CD4-positive, alpha-beta T cell (primary cell): Measurements from ENCODE around the gene SOX13. TPM values are rescaled to one million over a fixed set of nuclear protein-coding genes. Genes with fewer than 3 reads are reported as not detected.

ENCODE experiments used
- ATAC-seq: fragments of 200-7000 bp; cut with Tn5 transposase; one replicate; pipeline ENCODE4 v1.10.0; 2022; ENCODE audit warnings: mild to moderate bottlenecking; ENCODE audit not compliant: poor library complexity
- CTCF ChIA-PET: fragments of 350-600 bp; sonication (Branson Sonifier 250); formaldehyde crosslinking; loops from one replicate; lab custom pipeline; 2021; ENCODE audit warnings: antibody characterized with exemption, inconsistent platforms; lab: Charles Lee
- POLR2A ChIA-PET: fragments of 350-600 bp; sonication (Branson Sonifier 250); formaldehyde crosslinking; loops from one replicate; lab custom pipeline; 2021; ENCODE audit warnings: antibody characterized with exemption, inconsistent platforms; lab: Charles Lee
- DNase-seq, 14 experiments: peaks; one replicate each; pipeline ENCODE4 v3.0.0-alpha.2; 2013 to 2020; ENCODE audit warnings: mixed read lengths in 2 of 14
- H3K27ac ChIP-seq, 2 donors: one replicate each; pipeline versions ENCODE4 v1.5.1 to v1.7.0; 2013; ENCODE audit warnings: low read length in 2 of 2, low read depth in 1 of 2, mild to moderate bottlenecking in 1 of 2
- H3K27me3 ChIP-seq, 2 experiments: 1 replicate in 1 of 2; 2 replicates in 1 of 2; pipeline versions ENCODE4 v1.6.1 to v1.7.0; 2013; ENCODE audit warnings: low read length in 2 of 2, control low read depth in 1 of 2, mild to moderate bottlenecking in 1 of 2, moderate library complexity in 1 of 2; ENCODE audit not compliant: insufficient read depth in 2 of 2, control insufficient read depth in 1 of 2
- H3K36me3 ChIP-seq: one replicate; pipeline ENCODE4 v1.6.1; 2013; ENCODE audit warnings: low read length, control low read depth; ENCODE audit not compliant: insufficient read depth
- H3K4me1 ChIP-seq: one replicate; pipeline ENCODE4 v1.6.1; 2013; ENCODE audit warnings: low read length, control low read depth; ENCODE audit not compliant: insufficient read depth
- H3K4me3 ChIP-seq: one replicate; pipeline ENCODE4 v1.5.1; 2013; ENCODE audit warnings: mild to moderate bottlenecking, low read length, moderate library complexity
- H3K9me3 ChIP-seq, 2 experiments: 1 replicate in 1 of 2; 2 replicates in 1 of 2; pipeline versions ENCODE4 v1.6.1 to v1.7.0; 2013; ENCODE audit warnings: low read length in 2 of 2, mild to moderate bottlenecking in 2 of 2, control low read depth in 1 of 2, moderate library complexity in 1 of 2; ENCODE audit not compliant: control insufficient read depth in 1 of 2, insufficient read depth in 1 of 2
- H3K27ac Mint-ChIP-seq: one replicate; pipeline ENCODE4 v1.8.0; 2020; ENCODE audit warnings: mixed read lengths
- H3K27me3 Mint-ChIP-seq: one replicate; pipeline ENCODE4 v1.8.0; 2021; ENCODE audit warnings: mixed read lengths
- H3K36me3 Mint-ChIP-seq: one replicate; pipeline ENCODE4 v1.8.0; 2021; ENCODE audit warnings: low read depth, mixed read lengths
- H3K4me1 Mint-ChIP-seq: one replicate; pipeline ENCODE4 v1.8.0; 2021; ENCODE audit warnings: low read depth, mixed read lengths
- H3K4me3 Mint-ChIP-seq: one replicate; pipeline ENCODE4 v1.8.0; 2020; ENCODE audit warnings: mild to moderate bottlenecking, mixed read lengths
- H3K9me3 Mint-ChIP-seq: one replicate; pipeline ENCODE4 v1.8.0; 2020; ENCODE audit warnings: mixed read lengths
- intact Hi-C, 2 experiments: fragments of 100-400 bp; cut with DNase I in 1 of 2; cut with micrococcal nuclease in 1 of 2; formaldehyde crosslinking; loops; one replicate each; pipeline versions ENCODE4 v1.15.1 to v1.9.0; 2023 to 2025; cut with DNase I, micrococcal nuclease
- total RNA-seq, 174 experiments: library from RNA in 2 of 174; stranded (reverse) in 2 of 174; gene quantifications; one replicate each; pipeline ENCODE4 v1.2.3 and lab custom pipeline; 2021 to 2026
- TF ChIP-seq, protein P1 (sequence below): fragments of 200-600 bp; IDR thresholded peaks from one replicate; pipeline ENCODE4 v1.8.0; 2022; ENCODE audit warnings: antibody characterized with exemption, mild to moderate bottlenecking

SOX13 gene
- total RNA-seq, 2 experiments from 2014 or later: 1.8 to 1.9 TPM

DNA sequence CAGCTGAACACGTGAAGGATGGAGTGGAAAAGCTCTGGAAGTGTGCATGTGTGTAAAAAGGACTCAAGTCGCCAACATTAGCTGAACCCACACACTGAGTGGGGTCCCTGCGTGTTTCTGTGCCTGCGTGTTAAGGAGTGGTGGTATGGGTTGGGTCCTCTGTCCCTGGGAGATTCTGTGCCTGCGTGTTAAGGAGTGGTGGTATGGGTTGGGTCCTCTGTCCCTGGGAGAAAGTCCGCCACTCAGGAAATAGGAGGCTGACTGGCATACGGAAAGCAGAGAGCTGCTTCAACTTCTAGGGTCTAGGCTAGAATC lies 7.0 kb upstream of the SOX13 start:
- intact Hi-C loops: no loop called here
- no peak for ATAC-seq
- ChIA-PET POLR2A (no interaction called here), CTCF (no interaction called here)
- H3K27me3 ChIP-seq: peaks cover 0 to under 1% of the 10 kb centered on the region in 2 experiments
- no peak for DNase-seq
- H3K36me3 ChIP-seq: no peaks in the 10 kb centered on the region
- TF ChIP-seq, protein P1, sequence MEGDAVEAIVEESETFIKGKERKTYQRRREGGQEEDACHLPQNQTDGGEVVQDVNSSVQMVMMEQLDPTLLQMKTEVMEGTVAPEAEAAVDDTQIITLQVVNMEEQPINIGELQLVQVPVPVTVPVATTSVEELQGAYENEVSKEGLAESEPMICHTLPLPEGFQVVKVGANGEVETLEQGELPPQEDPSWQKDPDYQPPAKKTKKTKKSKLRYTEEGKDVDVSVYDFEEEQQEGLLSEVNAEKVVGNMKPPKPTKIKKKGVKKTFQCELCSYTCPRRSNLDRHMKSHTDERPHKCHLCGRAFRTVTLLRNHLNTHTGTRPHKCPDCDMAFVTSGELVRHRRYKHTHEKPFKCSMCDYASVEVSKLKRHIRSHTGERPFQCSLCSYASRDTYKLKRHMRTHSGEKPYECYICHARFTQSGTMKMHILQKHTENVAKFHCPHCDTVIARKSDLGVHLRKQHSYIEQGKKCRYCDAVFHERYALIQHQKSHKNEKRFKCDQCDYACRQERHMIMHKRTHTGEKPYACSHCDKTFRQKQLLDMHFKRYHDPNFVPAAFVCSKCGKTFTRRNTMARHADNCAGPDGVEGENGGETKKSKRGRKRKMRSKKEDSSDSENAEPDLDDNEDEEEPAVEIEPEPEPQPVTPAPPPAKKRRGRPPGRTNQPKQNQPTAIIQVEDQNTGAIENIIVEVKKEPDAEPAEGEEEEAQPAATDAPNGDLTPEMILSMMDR: no peak
- H3K4me3 ChIP-seq: no peak overlapping the region
- H3K27ac Mint-ChIP-seq: no peak overlapping the region
- no peaks in the 10 kb centered on the region for H3K9me3 ChIP-seq
- H3K9me3 Mint-ChIP-seq: peaks cover 2% of the 10 kb centered on the region
- H3K4me1 Mint-ChIP-seq: no peaks in the 10 kb centered on the region
- peaks cover 30% of the 10 kb centered on the region for H3K27me3 Mint-ChIP-seq
- no peak overlapping the region for H3K27ac ChIP-seq
- peaks cover 8% of the 10 kb centered on the region for H3K4me1 ChIP-seq
- H3K4me3 Mint-ChIP-seq: no peak overlapping the region
- no peaks in the 10 kb centered on the region for H3K36me3 Mint-ChIP-seq

DNA sequence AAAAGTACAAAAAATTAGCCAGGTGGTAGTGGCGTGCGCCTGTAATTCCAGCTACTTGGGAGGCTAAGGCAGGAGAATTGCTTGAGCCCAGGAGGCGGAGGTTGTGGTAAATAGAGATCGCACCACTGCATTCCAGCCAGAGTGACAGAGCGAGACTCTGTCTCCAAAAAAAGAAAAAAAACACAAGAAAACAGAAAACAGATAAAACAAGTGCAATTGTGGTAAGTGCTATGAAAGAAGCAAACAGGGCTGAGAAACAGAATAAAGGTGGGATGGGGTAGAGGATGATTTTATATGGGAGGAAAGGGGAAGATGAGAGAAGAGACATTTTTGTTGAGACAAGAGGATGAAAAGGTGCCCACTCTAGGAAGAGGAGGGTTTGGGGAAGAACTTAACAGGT lies 5.0 kb upstream of the SOX13 start:
- Mint-ChIP-seq H3K9me3 (peaks cover 2% of the 10 kb centered on the region), H3K27ac (no peak overlapping the region), H3K36me3 (no peaks in the 10 kb centered on the region), H3K27me3 (peaks cover 50% of the 10 kb centered on the region), H3K4me1 (no peaks in the 10 kb centered on the region), H3K4me3 (no peak overlapping the region)
- intact Hi-C loops: no loop called here
- CTCF ChIA-PET: no interaction called here
- Histone ChIP-seq H3K9me3 (no peaks in the 10 kb centered on the region), H3K4me1 (peaks cover 12% of the 10 kb centered on the region), H3K4me3 (no peak overlapping the region), H3K27me3 (peaks cover 0 to 8% of the 10 kb centered on the region in 2 experiments), H3K36me3 (no peaks in the 10 kb centered on the region), H3K27ac (no peak overlapping the region)
- TF ChIP-seq, protein P1: no peak
- ATAC-seq (no peak), DNase-seq (no peak)
- POLR2A ChIA-PET: no interaction called here

DNA sequence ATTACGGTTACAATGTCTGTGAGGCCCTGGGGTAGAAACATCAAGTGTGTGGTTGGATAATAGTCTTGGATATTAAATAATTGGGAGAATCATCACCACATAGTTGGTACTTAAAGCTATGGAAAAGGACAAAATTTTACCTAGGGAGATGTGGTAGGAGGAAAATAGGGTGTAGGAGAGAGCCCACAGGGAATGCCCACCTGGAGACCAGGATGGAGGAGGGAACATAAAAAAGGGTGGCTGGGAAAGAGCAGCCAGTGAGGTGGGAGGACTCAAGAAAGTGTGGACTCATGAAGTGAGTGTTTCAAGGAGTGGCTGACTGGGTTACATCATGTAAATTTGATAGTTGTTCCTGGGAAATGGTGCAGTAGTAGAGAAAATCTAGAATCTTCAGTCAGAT lies 3.0 kb upstream of the SOX13 start:
- ChIA-PET CTCF (no interaction called here), POLR2A (no interaction called here)
- no peak for ATAC-seq
- TF ChIP-seq, protein P1: no peak
- no peak for DNase-seq
- peaks cover 66% of the 10 kb centered on the region for H3K27me3 Mint-ChIP-seq
- no peak overlapping the region for H3K4me3 Mint-ChIP-seq
- intact Hi-C loops: no loop called here
- peaks cover 27% of the 10 kb centered on the region for H3K4me1 ChIP-seq
- H3K9me3 Mint-ChIP-seq: peaks cover 2% of the 10 kb centered on the region
- H3K27me3 ChIP-seq: peaks cover 11 to 21% of the 10 kb centered on the region in 2 experiments
- no peaks in the 10 kb centered on the region for H3K36me3 ChIP-seq
- no peak overlapping the region for H3K27ac ChIP-seq
- H3K36me3 Mint-ChIP-seq: no peaks in the 10 kb centered on the region
- peaks cover 0 to 7% of the 10 kb centered on the region in 2 experiments for H3K9me3 ChIP-seq
- no peak overlapping the region for H3K27ac Mint-ChIP-seq
- no peak overlapping the region for H3K4me3 ChIP-seq
- peaks cover 8% of the 10 kb centered on the region for H3K4me1 Mint-ChIP-seq
